ENCODE measurements around the gene STAP2. TPM values are rescaled to one million over a fixed set of nuclear protein-coding genes. Genes with fewer than 3 reads are reported as not detected.
A peak's percentile ranks its signal among the peaks of the same experiment; 100 is the strongest.

The STAP2 gene
- total RNA-seq, 2 experiments from 2014 or later: 11.0 to 11.5 TPM

- DNase-seq (no peak), ATAC-seq (no peak)
- H3K9me3 Mint-ChIP-seq (ENCODE audit: low read depth): no peaks in the 10 kb centered on the region
- ChIA-PET CTCF (interaction anchor here (0.6 kb wide), 1 partner anchor 47 kb away, joined by 3 read pairs; no protein-coding TSS in a partner anchor), POLR2A (no interaction called here)
- intact Hi-C loops (cut with DNase I, micrococcal nuclease): no loop called here
- H3K27me3 Mint-ChIP-seq: no peaks in the 10 kb centered on the region
- H3K4me1 Mint-ChIP-seq: peaks cover 34% of the 10 kb centered on the region
- H3K27ac Mint-ChIP-seq: no peak overlapping the region
- peaks cover 1% of the 10 kb centered on the region for H3K36me3 Mint-ChIP-seq (ENCODE audit: low read depth)
- H3K4me3 Mint-ChIP-seq: peak overlapping the region; percentile 66
Observed at GRCh38 chr19:4305257-4305612, 33.4 kb downstream of the STAP2 start.

DNA sequence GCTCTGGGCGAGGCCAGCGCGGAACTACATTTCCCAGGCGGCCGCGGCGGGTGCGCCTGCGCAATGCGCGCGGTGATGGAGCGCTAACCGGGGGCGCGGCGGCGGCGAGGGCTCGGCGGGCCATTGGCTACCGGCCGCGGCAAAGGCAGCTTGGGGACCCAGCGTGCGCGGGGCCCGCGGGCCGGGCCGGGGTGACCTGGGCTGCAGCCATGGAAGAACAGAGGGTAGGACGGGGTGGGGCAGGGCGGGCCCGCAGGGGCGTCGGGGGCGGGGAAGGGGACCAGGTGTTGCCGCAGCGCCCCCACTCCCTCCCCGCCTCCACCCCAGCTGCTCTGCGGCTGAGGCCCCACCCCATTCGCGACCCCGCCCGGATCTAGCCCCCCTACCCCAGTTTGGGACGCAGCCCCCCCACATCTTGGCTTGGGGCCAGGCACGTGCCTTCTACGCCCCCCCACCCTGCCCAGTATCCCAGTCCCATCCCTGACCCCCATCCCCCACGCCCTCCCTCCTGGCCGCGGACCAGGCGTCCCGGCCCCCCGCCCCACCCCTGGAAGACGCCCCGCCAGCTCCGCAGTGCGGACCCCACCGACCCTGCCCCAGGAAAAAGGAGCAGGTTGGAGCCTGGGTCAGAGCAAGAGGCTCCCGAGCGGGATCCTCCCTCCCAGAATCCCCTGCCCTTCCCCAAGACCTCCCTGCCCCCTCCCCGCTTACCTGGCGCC lies 33.9 kb downstream of the STAP2 start, which contains the start of gene FSD1:
TSS of gene FSD1 (plus strand) at position 61 of the 719 bp plus-strand sequence. CDS start at position 210, 149 bp downstream.
- H3K27me3 Mint-ChIP-seq: no peaks in the 10 kb centered on the region
- peaks cover 34% of the 10 kb centered on the region for H3K4me1 Mint-ChIP-seq
- peak within 1 kb of the TSS; percentile 72 for H3K27ac Mint-ChIP-seq
- intact Hi-C loops (cut with DNase I, micrococcal nuclease): loop anchor here (1.0 to 5.0 kb wide), 5 partner anchors 24 to 98 kb away; partner anchors contain the start of genes CHAF1A (in 1 of the 2), MPND (in 1 of the 2) and YJU2 (in 1 of the 2)
- H3K4me3 Mint-ChIP-seq: peak within 1 kb of the TSS; percentile 66
- no peaks in the 10 kb centered on the region for H3K9me3 Mint-ChIP-seq (ENCODE audit: low read depth)
- DNase-seq (peak; percentile 90), ATAC-seq (peak; percentile 82)
- H3K36me3 Mint-ChIP-seq (ENCODE audit: low read depth): no peaks in the 10 kb centered on the region
- POLR2A ChIA-PET: interaction anchor here (0.5 kb wide), 1 partner anchor 28 kb away, joined by 5 read pairs; no protein-coding TSS in a partner anchor
- CTCF ChIA-PET: interaction anchor here (0.6 kb wide), 3 partner anchors 47 to 1345 kb away, joined by 3 read pairs; no protein-coding TSS in a partner anchor

DNA sequence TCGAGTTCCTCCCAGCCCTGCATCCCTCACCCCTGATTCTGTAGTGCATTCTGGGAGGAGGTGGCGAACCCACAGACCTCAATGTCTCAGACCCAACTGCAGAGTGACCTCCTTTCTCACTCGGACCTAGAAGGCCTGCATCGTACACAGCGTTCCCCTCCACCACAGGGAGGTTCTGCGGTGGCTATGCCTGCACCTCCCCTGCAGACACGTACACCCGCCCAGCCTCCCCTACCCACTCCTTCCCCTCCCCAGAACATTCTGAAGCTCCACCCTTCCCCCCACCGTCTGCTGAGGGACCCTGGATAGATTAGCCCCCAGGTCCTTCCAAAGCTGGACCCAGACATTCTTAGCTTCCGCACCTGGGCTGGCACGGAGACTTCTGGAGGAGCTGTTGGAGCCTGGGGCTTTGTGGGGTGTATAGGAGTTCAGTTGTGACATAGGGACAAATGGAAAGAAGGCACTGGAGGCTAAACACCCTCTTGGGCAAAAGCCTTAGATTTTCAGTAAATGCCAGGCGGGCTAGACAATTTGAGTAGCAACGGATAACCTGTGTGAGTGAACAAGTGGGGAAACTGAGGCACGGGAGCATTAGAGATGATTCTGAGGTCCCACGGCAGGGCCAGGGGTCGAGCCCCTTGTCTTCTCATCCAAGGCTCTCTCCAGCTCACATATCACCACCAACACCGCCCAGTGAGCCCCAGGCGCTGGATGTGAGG lies 34.6 kb downstream of the STAP2 start:
- Mint-ChIP-seq H3K27me3 (no peaks in the 10 kb centered on the region), H3K36me3 (ENCODE audit: low read depth) (no peaks in the 10 kb centered on the region), H3K9me3 (ENCODE audit: low read depth) (no peaks in the 10 kb centered on the region), H3K27ac (peak overlapping the region; percentile 72), H3K4me1 (peaks cover 34% of the 10 kb centered on the region), H3K4me3 (peak overlapping the region; percentile 58)
- ATAC-seq (no peak), DNase-seq (peak; percentile 30)
- POLR2A ChIA-PET: no interaction called here
- CTCF ChIA-PET: interaction anchor here (0.6 kb wide), 3 partner anchors 310 to 1344 kb away, joined by 3 to 4 read pairs (median 3); no protein-coding TSS in a partner anchor
- intact Hi-C loops (cut with DNase I, micrococcal nuclease): loop anchor here (1.0 to 5.0 kb wide), 6 partner anchors 24 to 98 kb away; partner anchors contain the start of genes CHAF1A (in 1 of the 2), EBI3 (in 1 of the 2), MPND (in 1 of the 2) and YJU2 (in 1 of the 2)

DNA sequence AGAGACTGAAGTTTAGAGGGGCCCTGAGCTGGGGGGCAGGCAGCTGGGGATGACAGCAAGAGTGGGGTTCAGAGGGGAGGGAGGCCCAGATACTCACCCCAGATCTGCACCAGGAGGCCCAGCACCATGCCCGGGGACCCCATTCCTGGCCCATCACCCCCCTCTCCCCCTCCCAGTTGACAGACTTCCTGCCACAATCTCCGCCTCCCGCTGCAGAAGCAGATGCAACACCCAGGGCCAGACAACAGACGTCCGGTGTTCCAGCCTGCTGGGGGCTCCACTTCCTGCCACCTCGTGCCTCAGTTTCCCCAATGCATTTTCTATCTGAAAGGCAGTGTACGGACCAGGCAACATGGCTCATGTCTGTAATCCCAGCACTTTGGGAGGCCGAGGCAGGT lies 36.4 kb downstream of the STAP2 start, which contains the start of gene TMIGD2:
TSS of gene TMIGD2 (minus strand) at position 147 of the 398 bp plus-strand sequence. CDS start at position 143, 4 bp downstream.
- peak within 1 kb of the TSS; percentile 92 for H3K27ac Mint-ChIP-seq
- H3K4me3 Mint-ChIP-seq: peak within 1 kb of the TSS; percentile 79
- H3K27me3 Mint-ChIP-seq: no peaks in the 10 kb centered on the region
- peak; percentile 52 for DNase-seq
- POLR2A ChIA-PET: interaction anchor here (1.3 kb wide), 1 partner anchor 41 kb away, joined by 4 read pairs; the partner anchor contains the start of gene MPND
- peak; percentile 17 for ATAC-seq
- no peaks in the 10 kb centered on the region for H3K36me3 Mint-ChIP-seq (ENCODE audit: low read depth)
- H3K4me1 Mint-ChIP-seq: peaks cover 44% of the 10 kb centered on the region
- CTCF ChIA-PET: interaction anchor here (0.5 to 1.2 kb wide), 6 partner anchors 17 to 1643 kb away, joined by 3 to 4 read pairs (median 3); no protein-coding TSS in a partner anchor
- no peaks in the 10 kb centered on the region for H3K9me3 Mint-ChIP-seq (ENCODE audit: low read depth)
- intact Hi-C loops (cut with DNase I, micrococcal nuclease): loop anchor here (2.0 to 5.0 kb wide), 2 partner anchors 35 to 73 kb away; partner anchors contain the start of gene EBI3 (in 1 of the 2)

DNA sequence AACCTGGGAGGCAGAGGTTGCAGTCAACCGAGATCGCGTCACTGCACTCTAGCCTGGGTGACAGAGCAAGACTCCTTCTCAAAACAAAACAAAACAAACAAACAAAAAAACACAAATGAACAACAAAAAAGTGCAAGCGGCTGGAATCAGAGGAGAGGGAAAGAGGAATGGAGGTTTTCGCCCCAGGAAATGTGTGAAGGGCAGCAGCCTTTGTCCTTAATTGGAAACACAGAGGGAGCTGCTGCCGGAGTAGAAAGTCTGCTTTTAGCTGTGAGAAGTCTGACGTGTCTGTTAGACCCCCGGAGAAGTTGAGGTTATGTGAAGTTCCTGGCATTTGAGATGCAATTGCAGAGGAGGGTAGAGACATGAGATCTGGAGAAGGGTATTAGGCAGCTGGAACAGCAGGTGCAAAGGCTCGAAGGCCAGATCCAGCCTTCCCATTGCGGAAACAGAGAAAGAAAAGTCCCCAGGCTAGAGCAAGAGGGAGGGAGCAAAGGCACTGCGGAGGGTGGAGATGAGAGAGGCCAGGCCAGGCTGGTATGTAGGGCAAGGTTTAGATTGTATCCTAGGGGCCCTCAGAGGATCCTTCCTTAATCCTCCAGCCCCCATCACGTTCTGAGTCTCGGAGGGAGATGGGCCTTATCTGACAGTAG lies 36.9 kb downstream of the STAP2 start:
- H3K27me3 Mint-ChIP-seq: no peaks in the 10 kb centered on the region
- intact Hi-C loops (cut with DNase I, micrococcal nuclease): loop anchor here (2.0 to 5.0 kb wide), 2 partner anchors 34 to 73 kb away; partner anchors contain the start of gene EBI3 (in 1 of the 2)
- ChIA-PET CTCF (interaction anchor here (0.5 to 0.9 kb wide), 4 partner anchors 35 to 1643 kb away, joined by 3 to 4 read pairs (median 3); partner anchors contain the start of gene CHAF1A), POLR2A (interaction anchor here (0.6 to 1.3 kb wide), 2 partner anchors 22 to 41 kb away, joined by 4 to 6 read pairs; partner anchors contain the start of gene MPND)
- ATAC-seq (peak; percentile 14), DNase-seq (peak; percentile 39)
- peak overlapping the region; percentile 79 for H3K4me3 Mint-ChIP-seq
- H3K27ac Mint-ChIP-seq: peak overlapping the region; percentile 92
- H3K36me3 Mint-ChIP-seq (ENCODE audit: low read depth): no peaks in the 10 kb centered on the region
- peaks cover 44% of the 10 kb centered on the region for H3K4me1 Mint-ChIP-seq
- H3K9me3 Mint-ChIP-seq (ENCODE audit: low read depth): no peaks in the 10 kb centered on the region

- peaks cover 46% of the 10 kb centered on the region for H3K4me1 Mint-ChIP-seq
- H3K9me3 Mint-ChIP-seq (ENCODE audit: low read depth): no peaks in the 10 kb centered on the region
- ATAC-seq (no peak), DNase-seq (no peak)
- H3K27me3 Mint-ChIP-seq: no peaks in the 10 kb centered on the region
- peak overlapping the region; percentile 45 for H3K27ac Mint-ChIP-seq
- CTCF ChIA-PET: no interaction called here
- intact Hi-C loops (cut with DNase I, micrococcal nuclease): loop anchor here in 1 of 2 experiments (5.0 kb wide), 1 partner anchor 33 kb away; no protein-coding TSS in a partner anchor
- POLR2A ChIA-PET: no interaction called here
- H3K4me3 Mint-ChIP-seq: peak overlapping the region; percentile 34
- no peaks in the 10 kb centered on the region for H3K36me3 Mint-ChIP-seq (ENCODE audit: low read depth)
Observed at GRCh38 chr19:4300589-4300988, 38.0 kb downstream of the STAP2 start.

- peak; percentile 4 for ATAC-seq
Observed at GRCh38 chr19:4298810-4299550, 39.6 kb downstream of the STAP2 start.

GRCh38 chr19:4297901-4298809 lies 40.5 kb downstream of the STAP2 start:
- no peaks in the 10 kb centered on the region for H3K36me3 Mint-ChIP-seq (ENCODE audit: low read depth)
- H3K9me3 Mint-ChIP-seq (ENCODE audit: low read depth): no peaks in the 10 kb centered on the region
- POLR2A ChIA-PET: interaction anchor here (0.6 to 1.3 kb wide), 2 partner anchors 31 to 118 kb away, joined by 3 to 11 read pairs; no protein-coding TSS in a partner anchor
- no peak overlapping the region for H3K4me3 Mint-ChIP-seq
- CTCF ChIA-PET: interaction anchor here (1.0 kb wide), 1 partner anchor 21 kb away, joined by 3 read pairs; no protein-coding TSS in a partner anchor
- peaks cover 34% of the 10 kb centered on the region for H3K4me1 Mint-ChIP-seq
- intact Hi-C loops (cut with DNase I, micrococcal nuclease): no loop called here
- ATAC-seq: peak; percentile 83
- no peaks in the 10 kb centered on the region for H3K27me3 Mint-ChIP-seq
- H3K27ac Mint-ChIP-seq: peak overlapping the region; percentile 48
- DNase-seq: peak; percentile 76

More at GRCh38 chr19:4298810-4299550, 39.6 kb downstream of the STAP2 start:
- Mint-ChIP-seq H3K27ac (peak overlapping the region; percentile 48), H3K27me3 (no peaks in the 10 kb centered on the region), H3K4me1 (peaks cover 42% of the 10 kb centered on the region), H3K4me3 (no peak overlapping the region), H3K9me3 (ENCODE audit: low read depth) (no peaks in the 10 kb centered on the region), H3K36me3 (ENCODE audit: low read depth) (no peaks in the 10 kb centered on the region)
- DNase-seq: no peak
- ChIA-PET POLR2A (interaction anchor here (0.6 to 1.3 kb wide), 2 partner anchors 32 to 119 kb away, joined by 3 to 11 read pairs; no protein-coding TSS in a partner anchor), CTCF (no interaction called here)
- intact Hi-C loops (cut with DNase I, micrococcal nuclease): no loop called here

DNA sequence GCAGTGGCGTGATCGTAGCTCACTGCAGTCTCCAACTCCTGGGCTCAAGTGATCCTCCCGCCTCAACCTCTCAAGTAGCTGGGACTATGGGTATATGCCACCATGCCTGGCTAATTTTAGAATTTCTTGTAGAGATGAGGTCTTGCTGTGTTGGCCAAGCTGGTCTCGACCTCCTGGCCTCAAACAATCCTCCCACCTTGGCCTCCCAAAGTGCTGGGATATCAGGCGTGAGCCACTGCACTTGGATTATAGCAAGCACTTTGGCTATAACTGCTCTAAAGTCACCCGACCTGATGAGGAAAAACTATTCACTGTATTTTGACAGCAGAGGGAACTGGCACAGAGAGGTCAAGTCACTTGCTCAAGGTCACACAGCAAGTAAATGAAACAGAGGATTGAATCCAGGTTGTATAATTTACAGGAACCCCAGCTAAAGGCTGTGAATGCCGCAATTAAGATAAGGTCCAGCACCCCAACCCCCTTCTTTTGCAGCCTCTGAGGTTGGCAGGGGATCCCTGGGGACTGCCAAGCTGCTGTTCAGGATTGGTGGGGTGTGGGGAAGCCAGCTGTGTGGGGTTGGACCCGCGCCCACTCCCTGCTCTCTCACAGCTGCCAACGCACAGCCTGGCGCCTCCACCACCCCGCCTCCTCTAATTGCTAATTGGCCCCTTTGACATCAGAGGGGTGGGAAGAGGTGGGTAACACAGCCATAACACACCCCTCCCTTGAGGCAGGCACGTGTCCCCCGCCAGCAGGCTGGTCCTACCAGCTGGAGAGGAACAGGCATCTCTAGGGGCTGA lies 42.5 kb downstream of the STAP2 start:
- H3K9me3 Mint-ChIP-seq (ENCODE audit: low read depth): no peaks in the 10 kb centered on the region
- POLR2A ChIA-PET: no interaction called here

More for the DNA sequence above, 42.5 kb downstream of the STAP2 start:
- intact Hi-C loops (cut with DNase I, micrococcal nuclease): no loop called here
- Mint-ChIP-seq H3K4me3 (no peak overlapping the region), H3K4me1 (peaks cover 17% of the 10 kb centered on the region), H3K27ac (no peak overlapping the region), H3K27me3 (no peaks in the 10 kb centered on the region), H3K36me3 (ENCODE audit: low read depth) (no peaks in the 10 kb centered on the region)
- DNase-seq (no peak), ATAC-seq (no peak)
- CTCF ChIA-PET: interaction anchor here (0.6 to 1.4 kb wide), 3 partner anchors 29 to 128 kb away, joined by 3 to 6 read pairs (median 6); no protein-coding TSS in a partner anchor

All from activated CD4-positive, alpha-beta T cell treated with anti-CD3 and anti-CD28 coated beads for 36 hours (primary cell).